GM21367 (cell line): Measurements from ENCODE around the gene GNL1.

ENCODE experiments used
- ATAC-seq: cut with Tn5 transposase; IDR thresholded peaks from one replicate; pipeline ENCODE4 v1.9.1; 2021; ENCODE audit not compliant: unreplicated experiment

GNL1 gene

GRCh38 chr6:30570740-30571074 lies 14.4 kb upstream of the GNL1 start:
- ATAC-seq = peak; percentile 20

DNA sequence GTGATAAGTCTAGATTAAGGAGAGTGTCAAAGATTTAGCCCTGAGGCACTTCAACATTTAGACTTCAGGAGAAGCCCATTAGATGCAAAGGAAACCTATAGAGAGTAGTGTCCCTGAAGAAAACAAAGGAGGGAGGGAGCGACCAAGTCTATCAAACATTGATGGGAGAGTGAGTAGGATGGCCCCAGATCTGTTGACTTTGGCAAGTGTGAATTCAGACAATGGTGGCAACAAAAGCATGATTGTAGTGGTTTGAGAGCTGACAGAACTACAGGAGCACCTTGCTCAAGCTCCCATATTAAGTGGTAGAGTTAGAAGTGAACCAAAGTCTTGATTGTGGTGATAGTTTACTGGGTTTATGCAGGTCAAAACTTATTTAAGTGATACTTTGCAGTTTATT lies 14.0 kb upstream of the GNL1 start:
- ATAC-seq = no peak

GRCh38 chr6:30568245-30568644 lies 12.0 kb upstream of the GNL1 start:
- no peak for ATAC-seq

DNA sequence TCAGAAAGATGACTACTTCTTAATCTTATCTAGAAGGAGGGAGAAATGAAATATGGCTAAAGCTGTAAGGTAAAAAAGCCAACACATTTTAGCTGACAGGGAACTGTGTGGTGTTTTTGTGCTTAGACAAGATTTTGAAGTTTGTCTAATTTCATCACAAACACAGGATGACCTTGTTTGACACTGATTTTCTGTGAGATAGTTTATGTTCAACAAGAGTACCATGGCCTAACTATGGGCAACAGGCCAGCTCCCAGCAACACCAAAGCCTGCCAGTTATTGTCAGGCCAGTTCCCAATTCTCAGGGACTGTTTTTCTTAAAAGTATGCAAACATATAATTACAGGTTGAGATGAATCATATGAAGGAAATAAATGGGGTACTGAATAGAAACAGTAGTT lies 9.5 kb upstream of the GNL1 start:
- no peak for ATAC-seq

DNA sequence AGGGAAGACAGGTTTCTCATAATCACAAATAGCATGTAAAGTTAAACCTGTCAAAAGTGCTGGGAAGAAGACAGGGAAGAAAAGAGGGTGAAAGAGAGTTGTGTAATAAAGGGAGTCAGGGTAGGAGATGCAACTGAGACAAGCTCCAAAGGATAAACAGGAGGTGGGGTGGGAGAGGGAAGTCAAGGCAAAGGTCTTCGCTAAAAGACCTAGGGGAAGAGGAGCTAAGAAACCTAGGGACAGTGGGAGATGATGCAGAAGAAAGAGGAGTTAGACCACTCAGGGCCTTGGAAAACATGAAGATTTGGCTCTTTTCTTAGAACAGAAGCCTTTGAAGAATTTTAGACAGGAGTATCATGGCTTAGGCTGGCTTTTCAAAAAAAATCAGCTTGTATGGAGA lies 7.8 kb upstream of the GNL1 start:
- no peak for ATAC-seq

- no peak for ATAC-seq
Measured at GRCh38 chr6:30562470-30563425, 6.5 kb upstream of the GNL1 start.

GRCh38 chr6:30560930-30561329 lies 4.6 kb upstream of the GNL1 start:
- no peak for ATAC-seq

DNA sequence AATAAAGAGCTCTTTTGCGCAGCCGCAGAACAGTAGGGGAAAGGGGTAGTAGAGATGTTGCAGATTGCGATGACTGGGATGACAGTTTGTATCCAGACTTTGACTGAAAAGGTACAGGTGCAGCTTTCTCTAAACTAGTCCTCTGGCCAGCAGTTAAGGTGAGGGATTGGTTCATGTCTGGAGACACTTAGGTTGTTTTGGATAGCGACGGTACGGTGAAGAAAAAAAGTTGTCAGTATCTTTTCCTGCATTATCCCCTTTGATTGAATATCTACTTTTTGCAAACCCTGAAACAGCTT lies 1.3 kb upstream of the GNL1 start:
- ATAC-seq = no peak

DNA sequence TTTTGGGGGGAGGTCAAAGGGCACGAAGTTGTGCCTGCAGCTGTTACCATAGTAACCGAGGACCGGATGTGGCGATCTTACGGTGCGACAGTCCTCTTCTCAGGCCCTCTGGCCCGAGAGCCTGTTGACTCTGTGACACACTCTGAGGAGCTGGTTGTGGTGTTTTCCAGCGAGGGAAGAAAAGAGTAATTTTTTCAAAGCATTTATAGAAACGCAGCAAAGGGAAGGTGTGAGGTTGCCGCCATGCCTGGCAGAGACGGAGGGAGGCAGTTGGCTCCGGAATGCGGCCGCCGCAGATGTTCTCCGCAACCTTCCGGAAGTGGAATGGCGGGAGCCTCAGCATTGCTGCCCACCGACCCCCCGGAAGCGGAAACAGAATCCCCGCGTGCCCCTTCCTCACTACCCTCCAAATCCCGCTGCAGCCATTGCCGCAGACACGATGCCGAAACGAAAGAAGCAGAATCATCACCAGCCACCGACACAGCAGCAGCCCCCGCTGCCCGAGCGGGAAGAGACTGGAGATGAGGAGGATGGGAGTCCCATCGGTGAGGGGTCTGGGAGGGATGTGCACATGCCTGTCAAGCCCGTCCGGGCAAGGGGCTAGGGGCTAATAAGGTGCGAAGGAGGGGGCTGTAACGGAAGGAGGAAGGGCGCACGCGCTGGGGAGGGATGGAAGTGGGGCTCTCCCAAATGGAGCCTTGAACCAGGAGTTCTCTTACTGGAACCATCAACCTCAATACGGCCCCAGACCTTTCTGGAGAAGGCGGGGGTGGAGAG lies 805 bp upstream of the GNL1 start, which contains the start of gene PRR3:
PRR3 (plus strand) TSS at position 390 of the 777 bp plus-strand sequence; CDS start at position 440, 50 bp downstream.
- peak; percentile 35 for ATAC-seq

DNA sequence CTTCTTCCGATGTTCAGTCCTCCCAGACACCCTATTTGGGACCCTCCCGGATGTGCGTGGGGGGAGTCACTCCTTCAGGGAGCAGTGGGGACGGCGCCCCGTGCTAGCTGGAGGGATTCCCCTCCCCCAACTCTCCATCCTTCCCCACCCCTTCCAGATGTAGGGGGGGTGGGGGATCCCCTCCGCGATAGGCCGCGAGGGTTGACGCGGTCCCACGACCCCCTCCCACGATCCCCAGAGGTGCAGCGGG lies 548 bp downstream of the GNL1 start:
- no peak for ATAC-seq

- ATAC-seq = no peak
Measured at GRCh38 chr6:30554962-30555815, 1.1 kb downstream of the GNL1 start.

GRCh38 chr6:30554404-30554803 lies 1.9 kb downstream of the GNL1 start:
- no peak for ATAC-seq

GRCh38 chr6:30548375-30548774 lies 7.9 kb downstream of the GNL1 start:
- ATAC-seq = no peak

DNA sequence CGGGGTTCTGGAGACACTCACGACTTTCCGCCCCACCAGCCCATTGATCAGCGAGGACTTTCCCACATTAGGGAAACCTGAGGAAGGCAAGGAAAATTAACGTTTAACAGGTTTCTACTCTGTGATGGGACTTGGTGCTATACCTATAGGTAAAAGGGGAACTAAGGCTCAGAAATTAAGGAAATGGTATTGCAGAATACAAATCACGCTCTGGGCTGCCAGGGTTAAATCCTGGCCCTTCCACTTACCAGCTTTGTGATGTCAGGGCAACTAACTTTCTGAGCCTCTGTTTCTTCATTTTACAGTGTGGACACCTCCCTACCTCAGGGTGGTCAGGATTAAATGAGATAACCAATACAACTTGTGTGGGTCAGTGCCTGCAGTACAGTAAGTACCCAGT lies 8.8 kb downstream of the GNL1 start:
- ATAC-seq = no peak

DNA sequence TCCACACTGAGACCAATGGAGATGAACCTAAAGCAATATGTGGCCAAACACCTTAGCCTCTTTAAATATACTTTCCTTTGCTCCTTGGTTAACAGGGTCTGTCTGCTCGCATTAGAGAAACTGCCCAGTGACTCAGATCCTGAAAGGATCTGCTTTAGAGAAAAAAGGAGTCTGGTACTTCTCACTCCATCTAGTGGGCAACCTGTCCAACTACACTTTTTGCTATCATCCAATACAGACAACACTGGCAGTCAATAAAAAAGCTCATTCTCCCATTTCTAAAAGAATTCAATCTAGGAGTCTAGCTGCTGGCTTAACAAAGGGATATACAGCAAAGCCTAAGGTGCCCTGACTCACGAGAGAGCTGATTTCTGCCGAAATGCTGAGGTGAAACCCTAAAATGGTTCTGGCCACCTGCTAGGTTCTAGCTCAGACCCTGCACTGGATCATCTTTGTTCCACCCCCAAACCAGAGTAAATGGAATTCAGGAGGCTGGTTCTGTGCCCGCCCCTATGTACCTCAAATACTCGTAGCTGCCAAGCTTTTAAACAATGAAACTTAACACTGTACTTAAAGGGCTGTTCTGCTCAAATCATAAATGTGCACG lies 11.5 kb downstream of the GNL1 start:
- ATAC-seq = no peak

DNA sequence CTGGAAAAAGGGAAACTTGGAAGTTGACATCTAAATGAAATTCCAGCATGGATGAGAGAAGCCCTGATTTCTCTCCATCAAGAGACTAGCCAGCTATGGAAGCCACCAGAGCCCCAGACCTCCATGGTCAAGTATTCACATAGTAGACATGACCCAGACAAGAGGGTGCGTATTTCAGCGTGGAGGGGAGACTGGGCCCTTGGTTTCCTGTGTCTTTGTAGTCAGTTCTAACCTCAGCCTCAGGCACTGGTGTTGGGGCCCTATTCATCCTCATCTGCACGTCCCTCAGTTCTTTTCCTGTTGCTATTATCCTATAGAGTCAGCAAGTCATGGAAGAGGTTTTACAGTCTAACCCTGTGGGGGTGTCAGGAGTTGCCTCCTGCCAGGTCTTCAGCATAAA lies 12.5 kb downstream of the GNL1 start:
- ATAC-seq = no peak

DNA sequence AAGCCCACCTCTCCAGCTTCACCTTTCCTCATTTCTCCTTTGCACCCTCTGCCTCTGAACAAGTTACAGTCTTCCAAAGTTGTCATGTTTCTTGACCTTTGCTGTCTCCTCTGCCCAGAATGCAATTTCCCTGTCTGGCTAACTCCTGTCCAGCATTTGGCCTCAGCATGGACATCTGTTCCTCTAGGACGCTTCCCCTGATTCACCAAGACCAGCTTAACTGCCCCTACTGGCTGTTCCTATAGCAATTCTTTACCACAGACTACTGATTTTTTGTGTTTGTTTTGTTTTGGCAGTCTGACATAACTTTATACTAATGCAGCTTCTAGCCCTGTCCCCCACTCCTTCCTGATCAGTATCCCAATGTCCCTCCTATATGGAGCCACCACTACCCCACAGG lies 13.4 kb downstream of the GNL1 start:
- no peak for ATAC-seq

DNA sequence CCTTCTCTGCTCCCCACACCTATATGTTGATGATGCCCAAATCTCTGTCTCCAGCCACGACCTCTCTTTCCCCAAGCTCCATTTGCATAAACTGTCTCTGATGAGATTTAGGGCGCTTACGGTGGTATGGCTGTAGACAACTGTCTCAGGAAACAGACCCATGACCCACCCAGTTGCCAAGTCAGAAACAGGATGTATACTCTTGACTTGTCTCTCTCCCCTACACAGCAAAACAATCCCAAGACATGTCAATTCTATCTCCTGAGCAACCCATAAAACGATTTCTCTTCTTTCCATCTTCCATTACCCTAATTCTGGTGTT lies 13.9 kb downstream of the GNL1 start:
- ATAC-seq = no peak

GRCh38 chr6:30541515-30542403 lies 14.5 kb downstream of the GNL1 start:
- no peak for ATAC-seq

- no peak for ATAC-seq
Measured at GRCh38 chr6:30537931-30538330, 18.4 kb downstream of the GNL1 start.
